Right hindlimb (tissue), 1 donor: ENCODE data around the gene FAHD2A.
A peak's percentile ranks its signal among the peaks of the same experiment; 100 is the strongest.
"Not testable (repeated sequence)": the region's sequence is repeated elsewhere in the genome, so short reads cannot be mapped to it uniquely, and the experiment has no call there.

Experiments
- DNase-seq: peaks from one replicate; pipeline ENCODE4 v3.0.0-alpha.2; 2018

Gene FAHD2A

GRCh38 chr2:95391641-95392310, 10.7 kb upstream of the FAHD2A start:
- no peak for DNase-seq

DNA sequence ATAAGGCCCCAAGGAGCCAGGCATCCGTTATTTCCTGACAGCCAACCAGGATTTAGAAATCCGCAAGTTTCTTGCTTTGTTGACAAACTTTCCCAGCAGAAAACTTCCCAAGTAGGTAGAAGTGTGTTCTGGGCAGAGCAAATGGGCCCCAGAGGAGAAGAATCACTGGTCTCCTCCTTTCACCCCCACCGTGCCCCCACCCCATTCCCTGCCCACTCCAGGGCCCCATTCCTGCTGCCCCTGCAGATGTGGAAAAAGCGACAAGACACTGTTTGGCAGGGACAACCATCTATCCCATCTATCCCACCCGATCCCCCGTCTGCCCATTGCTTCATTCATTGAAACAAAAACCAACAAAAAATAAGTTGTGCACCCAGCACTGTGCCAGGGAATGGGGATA, 10.2 kb upstream of the FAHD2A start:
- no peak for DNase-seq

DNA sequence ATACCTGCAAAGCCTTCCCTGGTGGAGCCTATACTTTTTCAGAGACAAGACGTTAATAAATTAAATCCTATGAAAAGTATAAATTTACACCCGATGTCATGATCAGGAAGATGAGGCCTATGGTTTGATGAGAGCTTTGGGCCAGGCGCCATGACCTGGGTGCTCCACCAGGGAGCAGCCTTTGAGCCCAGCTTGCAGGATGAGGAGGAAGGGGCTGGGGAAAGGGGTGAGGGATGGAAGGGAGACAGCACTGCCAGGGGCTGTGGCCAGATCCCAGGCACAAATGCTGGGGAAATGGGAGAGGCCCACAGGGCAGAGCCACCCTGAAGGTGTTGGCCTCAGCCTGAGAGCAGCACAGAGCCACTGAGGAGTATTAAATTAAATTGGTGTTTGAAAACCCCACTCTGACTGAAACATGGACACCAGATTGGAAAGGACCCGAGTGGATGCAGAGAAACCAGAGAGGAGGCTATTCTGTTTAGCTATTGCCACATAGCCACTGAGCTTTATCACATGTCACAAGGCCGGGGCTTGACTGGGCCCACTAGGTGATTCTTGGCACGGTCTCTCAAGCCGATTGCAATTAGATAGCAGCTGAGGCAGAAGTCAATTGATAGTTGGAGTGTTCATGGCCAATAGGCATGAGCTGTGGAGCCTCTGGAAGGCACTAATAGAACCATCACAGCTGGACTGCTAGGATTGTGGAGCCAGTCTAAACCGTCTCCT, 9.6 kb upstream of the FAHD2A start:
- DNase-seq, result no peak

DNA sequence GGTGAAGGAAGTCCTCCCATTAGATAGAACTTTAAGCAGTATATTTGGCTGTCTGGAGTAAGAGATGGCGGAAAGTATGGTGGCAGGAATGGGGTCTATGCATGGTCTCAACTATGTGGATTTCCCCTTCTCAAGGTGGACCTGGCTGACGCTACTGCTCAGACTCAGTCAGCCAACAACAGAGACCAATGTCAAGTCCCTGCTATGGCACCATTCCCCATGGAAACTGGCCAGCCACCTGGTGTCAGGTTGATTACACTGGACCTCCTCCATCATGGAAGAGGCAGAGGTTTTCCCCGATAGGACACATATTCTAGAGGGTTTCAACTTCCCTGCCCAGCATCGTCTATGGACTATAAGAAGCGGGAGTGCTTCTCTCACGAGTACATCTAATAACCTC, 8.6 kb upstream of the FAHD2A start:
- DNase-seq, result no peak

- no peak for DNase-seq
Observed at GRCh38 chr2:95399061-95399460, 3.4 kb upstream of the FAHD2A start.

GRCh38 chr2:95401480-95401879, 1.0 kb upstream of the FAHD2A start:
- DNase-seq, result no peak

DNA sequence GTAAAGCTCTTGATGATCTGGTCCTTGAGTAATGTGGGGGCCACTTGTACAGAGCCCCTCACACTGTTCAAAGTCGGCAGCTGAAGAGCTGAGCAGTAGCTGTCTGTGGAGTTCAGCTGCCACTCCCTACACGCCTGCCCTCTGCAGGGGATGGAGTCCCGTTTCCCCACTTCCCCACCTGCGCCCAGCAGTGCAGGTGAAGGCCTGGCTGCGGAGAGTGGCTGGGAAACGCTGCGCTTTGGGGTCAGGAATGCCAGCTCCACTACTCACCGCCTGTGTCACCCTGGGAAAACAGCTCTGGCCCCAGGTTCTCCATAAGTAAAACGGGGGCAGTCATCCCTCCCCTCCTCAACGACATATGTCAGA, 521 bp upstream of the FAHD2A start:
- not testable (repeated sequence) for DNase-seq

GRCh38 chr2:95403204-95403721, 755 bp downstream of the FAHD2A start:
- DNase-seq, result not testable (repeated sequence)

DNA sequence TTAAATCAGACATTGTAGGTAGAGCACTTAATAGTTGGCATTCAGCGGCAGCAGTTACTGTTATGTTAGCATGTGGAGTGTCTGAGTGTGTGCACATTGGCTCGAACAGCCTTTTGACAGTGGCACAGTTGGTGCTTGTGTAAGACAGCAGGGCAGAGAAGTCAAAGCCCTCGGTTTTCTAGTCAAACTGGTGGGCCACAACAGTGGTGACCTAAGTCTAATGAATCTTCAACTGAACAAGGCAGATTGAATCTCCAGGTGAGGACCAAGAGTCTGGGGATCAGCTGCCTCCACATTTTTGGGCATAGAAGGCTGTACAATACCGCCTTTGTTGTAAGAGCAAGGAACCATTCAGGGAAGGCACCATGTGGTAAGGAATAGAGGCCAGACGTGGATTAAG, 1.3 kb downstream of the FAHD2A start:
- not testable (repeated sequence) for DNase-seq

DNA sequence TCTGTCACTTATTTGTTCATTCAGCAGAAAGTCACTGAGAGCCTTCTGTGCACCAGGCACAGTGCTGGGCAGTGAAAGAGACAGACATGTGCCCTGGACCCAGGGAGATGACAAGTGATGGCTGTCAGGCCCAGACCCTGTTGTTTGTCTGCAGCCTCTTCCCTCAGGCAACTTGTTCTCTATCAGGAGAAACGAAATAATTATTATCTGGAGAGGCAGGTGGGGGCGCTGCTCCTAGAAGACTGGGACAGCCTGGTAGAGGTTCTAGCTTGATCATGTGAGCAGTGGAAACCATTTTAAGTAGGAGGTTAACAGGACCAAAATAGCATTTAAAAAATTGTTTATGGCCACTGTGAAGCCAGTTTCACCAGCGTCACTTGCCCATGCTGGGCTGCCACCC, 2.2 kb downstream of the FAHD2A start:
- not testable (repeated sequence) for DNase-seq

DNA sequence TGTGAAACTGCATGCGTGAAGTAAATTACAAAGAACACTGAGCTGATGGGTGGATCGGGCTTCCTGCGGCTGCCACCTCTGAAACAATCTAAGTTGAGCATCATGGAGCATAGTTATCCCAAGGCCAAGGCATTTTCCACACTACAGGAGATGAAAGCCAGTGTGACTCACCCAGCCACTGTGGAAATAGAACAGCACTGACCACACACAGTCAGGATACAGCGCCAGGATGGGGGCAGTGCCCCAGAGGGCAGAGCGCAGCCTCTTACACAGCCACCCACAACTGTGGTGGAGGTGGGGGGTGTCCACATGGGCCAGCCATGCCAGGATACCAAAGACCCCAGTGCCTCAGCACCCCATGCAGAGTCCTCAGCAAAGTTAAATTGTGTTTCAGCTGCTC, 8.7 kb downstream of the FAHD2A start:
- DNase-seq, result not testable (repeated sequence)

DNA sequence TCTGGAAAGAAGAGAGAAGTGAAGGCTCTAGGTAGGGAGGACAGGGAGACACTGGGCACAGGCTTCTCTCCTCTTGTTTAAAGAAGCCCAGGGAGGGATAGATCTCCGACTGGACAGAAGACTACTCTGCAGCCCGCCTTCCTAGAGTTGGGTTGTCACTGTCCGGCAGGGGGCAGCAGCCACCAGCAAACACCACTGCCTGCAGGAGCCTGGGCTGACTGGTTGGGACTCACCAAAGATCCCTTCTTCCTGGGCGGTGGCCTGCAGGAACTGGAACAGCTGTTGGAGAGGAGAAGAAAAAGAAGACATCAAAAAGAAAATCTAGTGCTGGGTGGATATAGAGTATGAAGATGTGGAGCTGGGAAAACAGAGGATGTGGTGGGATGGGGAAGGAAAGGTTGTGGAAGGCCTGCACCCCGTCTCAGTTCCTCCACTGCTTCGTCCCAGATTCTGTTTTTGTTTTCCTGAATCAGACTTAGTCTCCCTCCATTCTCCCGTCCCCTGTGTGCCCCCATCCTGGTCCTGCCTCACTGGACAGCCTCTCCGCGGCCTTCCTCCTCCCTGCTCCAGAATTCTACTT, 11.6 kb downstream of the FAHD2A start:
- DNase-seq, result peak; percentile 91

GRCh38 chr2:95415138-95415537, 12.6 kb downstream of the FAHD2A start:
- DNase-seq, result not testable (repeated sequence)

- DNase-seq, result not testable (repeated sequence)
Observed at GRCh38 chr2:95415561-95415960, 13.1 kb downstream of the FAHD2A start.

GRCh38 chr2:95427196-95427867, 24.8 kb downstream of the FAHD2A start:
- DNase-seq, result not testable (repeated sequence)

GRCh38 chr2:95429748-95430467, 27.4 kb downstream of the FAHD2A start:
- not testable (repeated sequence) for DNase-seq

DNA sequence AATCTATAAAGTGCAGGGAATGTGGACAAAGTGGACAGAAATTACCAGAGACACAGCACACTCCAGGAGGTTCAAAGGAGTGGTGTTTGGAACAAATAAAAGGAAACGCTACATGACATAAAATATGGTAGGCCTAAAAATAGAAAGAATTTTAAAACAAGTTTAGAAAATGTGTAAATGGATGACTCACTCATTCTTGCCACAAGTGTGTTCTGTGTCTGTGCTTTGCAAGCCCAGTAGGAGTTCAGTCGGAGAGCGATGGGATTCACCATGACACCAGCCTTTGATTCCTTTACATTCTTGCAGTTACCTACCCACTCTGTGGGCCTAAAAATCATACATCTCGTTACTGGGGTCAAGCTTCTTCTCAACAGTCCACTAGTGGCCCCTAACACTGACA, 30.9 kb downstream of the FAHD2A start:
- DNase-seq, result not testable (repeated sequence)

DNA sequence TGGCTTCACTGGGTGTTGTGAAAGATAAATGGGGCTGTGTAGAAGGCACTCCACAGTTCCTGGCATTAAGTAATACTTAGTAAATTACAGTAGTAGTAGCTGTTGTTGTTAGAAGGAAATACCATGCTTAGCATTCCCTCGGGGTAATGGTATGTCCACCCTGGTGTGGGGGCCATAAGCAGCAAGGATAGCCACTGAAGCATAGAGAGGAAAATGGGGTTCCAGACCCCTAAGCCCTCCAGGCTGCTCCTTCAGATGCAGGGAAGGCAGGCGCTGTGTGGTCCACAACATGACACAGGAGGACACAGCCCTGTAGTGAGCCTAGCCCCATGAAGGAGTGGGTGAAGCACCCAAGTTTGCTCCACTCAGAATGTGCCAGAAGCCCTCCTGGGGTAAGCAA, 31.5 kb downstream of the FAHD2A start:
- not testable (repeated sequence) for DNase-seq

- not testable (repeated sequence) for DNase-seq
Observed at GRCh38 chr2:95434507-95435076, 32.1 kb downstream of the FAHD2A start.

DNA sequence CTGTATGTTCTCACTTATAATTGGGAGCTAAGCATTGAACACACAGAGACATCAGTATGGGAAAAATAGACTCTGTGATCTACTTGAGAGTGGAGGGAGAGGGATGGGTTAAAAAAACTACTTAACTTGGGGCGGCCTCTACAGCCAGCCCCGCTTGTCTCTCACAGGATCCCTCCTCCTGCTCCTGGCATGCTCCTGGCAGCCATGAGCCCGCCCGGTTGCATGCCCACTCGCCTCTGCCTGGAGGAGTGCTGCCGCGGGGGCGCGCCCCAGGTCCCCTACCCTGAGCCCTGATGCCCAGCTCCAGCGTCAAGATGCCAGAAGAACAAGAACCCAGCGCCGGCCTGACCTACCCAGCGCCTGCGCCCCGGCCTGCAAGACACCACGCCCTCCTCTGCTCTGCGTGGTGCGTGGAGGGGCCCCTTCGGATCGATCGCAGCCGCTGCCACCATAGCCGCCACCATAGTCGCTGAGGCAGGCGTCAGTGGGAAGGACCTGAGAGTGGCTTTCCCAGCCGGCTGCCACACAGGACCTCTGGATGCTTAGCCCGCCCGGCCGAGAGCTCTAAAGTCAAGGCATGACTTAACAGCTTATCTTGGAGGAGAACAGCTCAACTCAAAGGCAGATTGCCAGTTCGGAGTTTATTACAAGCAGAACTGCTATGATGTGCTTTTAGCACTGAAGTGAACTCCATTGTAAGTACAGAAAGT, 32.8 kb downstream of the FAHD2A start:
- not testable (repeated sequence) for DNase-seq

- not testable (repeated sequence) for DNase-seq
Observed at GRCh38 chr2:95435872-95436209, 33.3 kb downstream of the FAHD2A start.
